HG03575 (cell line): ENCODE measurements around the gene CGB7.
"Not testable (repeated sequence)": the region's sequence is repeated elsewhere in the genome, so short reads cannot be mapped to it uniquely, and the experiment has no call there.

ENCODE experiments used
- ATAC-seq: cut with Tn5 transposase; IDR thresholded peaks from one replicate; pipeline ENCODE4 v1.9.1; 2021; ENCODE audit not compliant: unreplicated experiment, insufficient number of reproducible peaks, low FRiP score; ENCODE audit errors: extremely low read depth

Gene CGB7

DNA sequence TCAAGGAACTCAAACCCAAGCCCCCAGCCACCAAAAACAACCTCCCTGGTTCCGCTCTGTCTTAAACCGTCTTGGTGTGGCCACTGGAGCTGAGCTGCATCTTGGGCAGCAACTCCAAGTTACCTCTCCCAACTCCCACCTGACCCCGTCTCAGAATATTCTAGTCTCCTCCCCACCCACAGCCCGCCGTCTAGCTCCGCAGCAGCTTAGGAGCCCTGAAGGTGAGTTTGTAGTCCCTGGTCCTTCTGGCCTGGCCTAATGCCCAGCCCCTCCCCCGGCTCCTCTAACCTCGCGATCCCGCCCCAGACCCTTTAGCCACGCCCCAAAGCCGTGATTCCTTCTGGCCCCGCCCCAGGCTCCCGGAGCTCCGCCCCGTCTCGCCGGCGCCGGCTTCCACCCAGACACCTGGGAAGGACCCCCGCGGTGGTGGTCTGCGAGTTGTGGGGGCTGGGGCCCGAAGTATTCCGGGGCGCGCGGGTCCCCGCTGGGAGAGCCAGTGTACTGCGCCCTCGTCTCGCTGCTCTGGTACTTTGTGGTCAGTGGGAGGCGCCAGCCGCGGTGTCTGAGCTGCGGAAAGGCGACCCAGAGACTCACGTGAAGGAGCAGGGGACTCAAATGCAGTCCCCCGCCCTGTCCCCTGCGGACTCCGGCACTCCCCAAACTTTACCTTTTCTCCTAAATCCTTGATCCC, 38.2 kb downstream of the CGB7 start:
- ATAC-seq = no peak

DNA sequence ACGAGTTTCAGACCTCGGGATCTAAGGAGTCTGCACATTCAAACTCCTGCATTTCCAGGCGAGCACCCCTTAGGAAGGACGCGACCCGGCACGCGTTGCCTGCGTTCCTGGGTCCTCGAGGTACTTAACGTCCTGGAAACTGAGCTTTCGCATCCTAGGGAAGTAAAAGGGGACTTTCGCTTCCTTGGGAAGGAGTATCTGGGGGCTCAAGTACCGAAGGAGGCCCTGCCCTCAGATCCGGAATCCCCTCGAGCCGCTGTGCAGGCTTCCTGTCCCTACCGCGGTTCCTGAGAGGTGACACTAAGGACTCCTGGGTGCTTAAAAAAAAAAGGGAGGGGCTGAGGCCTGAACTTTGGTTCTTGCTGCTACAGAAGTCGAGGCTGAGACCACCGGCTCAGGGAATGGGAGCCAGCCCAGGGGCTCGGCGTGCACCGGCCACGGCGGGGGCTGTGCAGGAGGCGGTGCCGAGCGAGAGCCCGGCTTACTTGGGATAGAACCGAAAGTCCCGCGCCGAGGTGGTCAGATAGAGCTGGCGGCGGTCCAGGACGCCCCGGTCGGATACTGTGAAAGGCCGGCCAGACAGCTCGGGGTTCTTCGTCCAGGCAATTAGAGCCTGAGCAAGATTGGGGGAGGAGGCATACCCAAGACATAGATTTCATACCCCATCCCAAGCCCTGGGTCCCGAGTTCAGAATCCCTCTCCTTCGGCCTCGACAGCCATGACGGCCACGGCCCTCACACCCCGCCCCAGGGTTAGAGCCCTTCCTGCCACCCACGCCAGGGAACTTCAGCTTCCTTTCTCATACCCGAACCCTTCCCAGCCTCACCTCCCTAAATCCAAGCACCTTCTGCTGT, 38.9 kb downstream of the CGB7 start:
- not testable (repeated sequence) for ATAC-seq

DNA sequence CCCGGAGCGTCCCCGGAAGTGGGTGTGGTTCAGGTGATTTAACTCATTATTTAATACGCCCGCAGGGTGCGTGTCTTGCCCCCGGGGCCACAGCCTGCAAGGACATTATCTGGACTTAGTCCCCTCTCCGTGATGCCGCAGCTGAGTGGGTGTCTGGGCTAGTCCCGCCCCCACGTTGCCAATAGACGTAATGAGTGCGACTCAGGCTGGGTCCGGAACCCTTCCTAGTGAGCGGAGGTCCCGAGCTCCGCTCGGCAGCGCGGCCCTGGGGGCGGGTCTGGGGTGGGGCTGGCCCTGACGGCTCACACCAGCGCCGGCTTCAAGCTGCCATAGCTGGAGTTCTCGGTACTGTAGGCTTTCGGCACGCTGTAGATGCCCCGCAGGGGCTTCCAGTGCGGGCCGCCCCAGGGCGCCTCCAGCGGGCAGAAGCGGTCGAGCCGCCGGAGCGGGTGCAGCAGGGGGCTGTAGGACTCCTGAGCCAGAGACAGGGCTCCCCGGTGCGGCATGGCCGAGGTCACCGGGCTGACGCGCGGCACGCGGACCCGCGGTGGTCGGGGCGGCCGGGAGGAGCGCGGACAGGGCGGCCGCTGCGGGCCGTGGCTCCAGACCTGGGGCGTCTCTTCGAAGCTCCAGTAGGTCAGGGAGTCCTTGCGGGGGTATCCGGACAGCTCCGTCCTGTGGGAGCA, 39.7 kb downstream of the CGB7 start:
- no peak for ATAC-seq

DNA sequence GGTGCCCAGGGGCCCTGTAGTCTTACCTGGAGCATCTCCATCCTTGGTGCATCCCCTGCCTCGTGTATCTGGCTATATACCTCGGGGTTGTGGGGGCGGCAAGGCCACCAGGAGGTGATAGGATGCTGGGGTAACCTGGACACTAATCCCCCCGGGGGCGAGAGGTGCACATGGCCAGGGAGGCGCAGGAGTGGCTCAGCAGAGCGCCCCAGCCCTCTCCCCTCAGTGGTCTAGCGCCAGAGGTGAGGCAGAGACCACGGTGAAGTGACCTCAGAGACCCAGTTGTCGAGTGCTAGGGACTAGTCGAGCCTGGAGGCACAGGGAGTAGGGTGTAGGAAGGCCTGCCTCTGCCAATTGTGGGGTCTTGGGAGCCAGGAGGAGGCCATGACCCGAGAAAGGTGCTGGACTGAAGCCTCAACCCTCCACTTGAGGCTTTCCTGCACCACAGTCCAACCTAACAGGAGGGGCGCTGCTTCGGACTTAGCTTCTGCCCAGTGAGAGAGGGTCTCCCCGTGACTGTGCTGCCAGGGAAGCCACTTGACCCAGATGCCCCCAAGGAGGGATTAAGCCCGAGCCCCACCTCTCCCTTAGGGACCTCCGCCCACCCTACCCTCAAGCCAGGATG, 40.4 kb downstream of the CGB7 start, which contains the start of gene LHB:
LHB (minus strand) TSS at position 51 of the 625 bp plus-strand sequence; CDS start at position 41, 10 bp downstream.
- no peak for ATAC-seq

DNA sequence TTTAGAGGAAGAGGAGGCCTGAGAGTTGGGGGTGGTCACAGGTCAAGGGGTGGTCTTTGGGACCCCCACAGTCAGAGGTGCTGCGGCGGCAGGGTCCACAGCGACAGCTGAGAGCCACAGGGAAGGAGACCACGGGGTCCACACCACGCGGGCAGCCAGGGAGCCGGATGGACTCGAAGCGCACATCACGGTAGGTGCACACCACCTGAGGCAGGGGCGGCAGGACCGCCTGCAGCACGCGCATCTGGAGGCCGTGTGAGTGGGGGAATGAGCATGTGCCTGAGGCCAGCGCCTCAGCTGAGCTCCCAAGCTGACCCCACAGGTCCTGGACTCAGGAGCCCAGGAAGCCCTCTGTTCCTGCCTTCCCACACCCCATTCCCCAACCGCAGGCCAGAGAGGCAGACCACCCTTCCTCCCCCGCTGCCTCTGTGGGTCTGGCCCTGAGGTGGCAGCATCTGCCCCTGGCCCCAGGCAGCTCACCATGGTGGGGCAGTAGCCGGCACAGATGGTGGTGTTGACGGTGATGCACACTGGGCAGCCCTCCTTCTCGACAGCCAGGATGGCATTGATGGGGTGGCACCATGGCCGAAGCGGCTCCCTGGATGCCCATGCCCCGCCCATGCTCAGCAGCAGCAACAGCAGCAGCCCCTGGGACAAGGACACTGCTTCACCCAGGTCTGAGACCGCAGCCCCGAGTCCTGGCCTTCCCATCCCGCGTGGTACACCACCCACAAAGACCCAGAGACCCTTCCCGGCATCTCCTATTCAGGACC, 41.3 kb downstream of the CGB7 start:
- ATAC-seq = no peak

DNA sequence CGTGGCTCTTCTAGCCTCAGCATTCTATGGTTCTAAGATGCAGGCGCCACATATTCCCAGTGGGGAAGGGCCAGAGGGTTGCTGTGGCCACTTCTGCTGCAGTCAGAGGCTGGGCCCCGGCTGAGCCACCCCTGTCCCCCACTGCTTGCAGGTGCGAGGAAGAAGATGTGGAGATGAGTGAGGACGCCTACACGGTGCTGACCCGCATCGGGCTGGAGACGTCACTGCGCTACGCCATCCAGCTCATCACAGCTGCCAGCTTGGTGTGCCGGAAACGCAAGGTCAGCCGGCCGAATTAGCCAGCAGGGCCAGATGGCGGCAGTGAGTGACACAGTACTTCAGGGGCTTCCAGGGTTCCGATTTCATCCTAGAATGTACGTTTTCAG, 42.7 kb downstream of the CGB7 start:
- ATAC-seq = no peak

DNA sequence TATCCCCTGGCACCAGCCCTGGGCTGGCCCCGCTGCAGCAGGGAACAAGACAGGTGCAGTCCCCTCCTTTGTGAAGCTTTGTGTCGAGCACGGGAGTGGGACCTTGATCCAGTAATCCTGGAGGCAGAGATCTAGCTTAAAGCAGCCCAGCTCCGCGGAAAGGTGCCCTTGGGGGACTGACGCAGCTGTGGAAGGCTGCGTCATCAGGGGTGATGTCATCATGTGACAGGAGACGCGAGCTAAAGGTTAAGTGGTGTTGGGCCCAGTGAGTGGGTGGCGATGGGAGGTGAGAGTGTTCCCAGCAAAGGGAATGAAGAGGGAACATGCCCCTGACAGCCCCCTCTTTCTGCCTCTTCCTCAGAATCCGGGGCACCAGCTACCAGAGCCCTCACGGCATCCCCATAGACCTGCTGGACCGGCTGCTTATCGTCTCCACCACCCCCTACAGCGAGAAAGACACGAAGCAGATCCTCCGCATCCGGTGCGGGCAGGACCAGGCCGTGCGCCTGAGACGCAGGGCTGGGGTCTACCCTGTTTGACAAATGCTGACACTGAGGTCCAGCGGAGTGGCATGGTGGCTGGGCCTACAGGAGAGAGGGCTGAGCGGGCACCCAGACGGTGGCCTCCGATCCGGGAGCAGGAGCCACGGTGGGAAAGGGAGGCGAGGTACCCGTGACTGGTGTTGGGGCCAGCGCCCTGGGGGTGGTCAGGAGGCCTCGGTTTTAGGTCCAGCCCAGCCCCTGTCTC, 43.3 kb downstream of the CGB7 start:
- no peak for ATAC-seq

DNA sequence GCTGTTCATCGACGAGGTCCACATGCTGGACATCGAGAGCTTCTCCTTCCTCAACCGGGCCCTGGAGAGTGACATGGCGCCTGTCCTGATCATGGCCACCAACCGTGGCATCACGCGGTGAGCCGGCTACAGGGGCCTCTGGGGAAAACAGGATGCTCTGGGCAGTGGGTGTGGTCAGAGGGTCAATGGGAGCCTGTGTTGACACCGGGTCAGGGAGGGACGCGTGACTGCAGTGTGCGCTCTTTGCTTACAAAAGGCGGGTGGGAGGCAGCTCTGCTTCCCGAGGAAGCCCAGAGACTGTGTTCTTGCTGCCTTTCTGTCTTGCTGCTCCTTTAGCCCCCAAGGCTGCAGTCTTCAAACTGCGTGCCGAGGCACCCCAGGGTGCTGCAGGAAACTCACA, 46.4 kb downstream of the CGB7 start:
- no peak for ATAC-seq

DNA sequence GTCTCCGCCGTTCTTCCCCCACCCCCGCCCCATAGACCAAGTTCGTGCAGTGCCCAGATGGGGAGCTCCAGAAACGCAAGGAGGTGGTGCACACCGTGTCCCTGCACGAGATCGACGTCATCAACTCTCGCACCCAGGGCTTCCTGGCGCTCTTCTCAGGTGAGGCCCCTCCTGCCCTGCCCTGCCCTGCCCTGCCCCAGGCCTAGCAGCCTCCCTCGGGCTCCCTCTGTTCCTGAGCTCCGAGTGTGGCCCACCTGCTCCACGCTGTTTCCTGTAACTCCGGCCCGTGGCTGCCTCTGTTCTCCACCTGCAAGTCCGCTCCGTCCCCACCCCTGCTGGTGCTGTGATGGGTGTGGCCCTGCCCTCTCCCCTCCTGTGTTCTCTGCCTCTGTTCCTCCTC, 47.1 kb downstream of the CGB7 start:
- ATAC-seq = no peak

DNA sequence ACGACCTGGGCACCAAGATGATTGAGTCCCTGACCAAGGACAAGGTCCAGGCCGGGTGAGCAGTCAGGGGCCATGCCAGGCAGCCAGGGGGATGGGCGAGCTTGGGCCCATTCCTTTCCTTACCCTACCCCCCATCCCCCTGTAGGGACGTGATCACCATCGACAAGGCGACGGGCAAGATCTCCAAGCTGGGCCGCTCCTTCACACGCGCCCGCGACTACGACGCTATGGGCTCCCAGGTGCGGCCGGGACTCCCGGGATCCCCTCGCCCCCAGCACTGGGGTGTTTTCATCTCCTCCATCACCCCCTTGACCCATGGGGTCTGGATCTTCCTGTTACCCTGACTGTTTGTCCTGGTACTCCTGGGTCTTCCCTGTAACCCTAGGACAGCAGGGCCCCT, 47.7 kb downstream of the CGB7 start:
- no peak for ATAC-seq

DNA sequence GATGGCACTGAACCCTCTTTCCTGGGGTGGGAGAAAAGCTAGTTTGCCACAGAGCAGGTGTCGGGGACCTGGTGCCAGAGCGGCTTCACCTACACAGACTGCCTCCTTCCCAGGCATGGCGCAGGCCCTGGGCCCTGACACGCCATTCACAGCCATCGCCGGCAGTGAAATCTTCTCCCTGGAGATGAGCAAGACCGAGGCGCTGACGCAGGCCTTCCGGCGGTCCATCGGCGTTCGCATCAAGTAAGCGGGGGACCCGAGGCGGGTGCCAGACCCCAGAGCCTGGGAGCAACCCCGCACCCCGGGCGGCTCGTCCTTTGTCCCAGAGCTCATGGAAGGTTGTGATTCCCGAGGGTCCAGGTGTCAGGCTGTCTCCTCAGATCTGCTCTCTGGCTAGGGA, 50.6 kb downstream of the CGB7 start:
- ATAC-seq = no peak

DNA sequence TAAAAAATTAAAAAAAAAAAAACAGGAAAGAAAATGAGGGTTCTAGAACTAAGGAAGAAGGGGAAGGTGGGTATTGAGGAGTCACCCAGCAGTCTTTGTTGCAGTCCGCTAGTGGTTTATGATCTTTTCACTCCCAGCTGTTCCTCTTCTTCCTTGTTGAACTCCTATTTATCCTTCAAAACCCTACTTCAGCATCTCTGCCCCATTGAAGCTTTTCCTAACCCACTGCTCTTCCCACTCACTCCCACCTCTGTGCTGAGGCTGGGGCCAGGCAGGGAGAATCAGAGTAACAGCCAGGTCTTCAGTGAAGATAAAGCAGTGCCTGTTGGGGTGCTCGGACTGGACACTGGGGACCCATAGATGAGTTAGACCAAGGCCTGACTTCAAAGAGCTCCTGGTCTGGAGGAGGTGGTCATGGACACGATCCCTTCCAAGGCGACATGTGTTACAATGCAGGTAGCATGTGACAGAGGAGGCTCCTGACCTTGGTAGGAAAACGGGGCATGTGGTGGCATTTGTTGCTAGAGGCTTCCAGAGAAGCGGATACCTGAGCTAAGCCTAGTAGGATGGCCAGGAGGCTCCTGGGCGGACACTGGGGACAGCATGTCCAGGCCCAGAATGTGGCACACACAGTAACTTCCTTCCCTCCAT, 52.5 kb downstream of the CGB7 start:
- no peak for ATAC-seq
